Type B pancreatic cell (in vitro differentiated cells): ENCODE measurements around the gene KLHL41. TPM values are rescaled to one million over a fixed set of nuclear protein-coding genes. Genes with fewer than 3 reads are reported as not detected.

Experiments used
- DNase-seq: peaks from one replicate; pipeline ENCODE4 v3.0.0; 2021; ENCODE audit warnings: mixed read lengths; ENCODE audit not compliant: unreplicated experiment; ENCODE audit errors: extremely low spot score
- H3K27ac Mint-ChIP-seq: 2 replicates; pipeline ENCODE4 v1.8.0; 2021; ENCODE audit warnings: mild to moderate bottlenecking, mixed read lengths
- H3K27me3 Mint-ChIP-seq: 2 replicates; pipeline ENCODE4 v1.8.0; 2021; ENCODE audit warnings: mixed read lengths
- H3K36me3 Mint-ChIP-seq: 2 replicates; pipeline ENCODE4 v1.8.0; 2021; ENCODE audit warnings: mixed read lengths
- H3K4me1 Mint-ChIP-seq: one replicate; pipeline ENCODE4 v1.8.0; 2021; ENCODE audit warnings: mixed read lengths; ENCODE audit not compliant: unreplicated experiment
- H3K4me3 Mint-ChIP-seq: 2 replicates; pipeline ENCODE4 v1.8.0; 2021; ENCODE audit warnings: mild to moderate bottlenecking, mixed read lengths
- H3K9me3 Mint-ChIP-seq: 2 replicates; pipeline ENCODE4 v1.8.0; 2021; ENCODE audit warnings: mixed read lengths
- CTCF ChIP-seq: fragments of 200-600 bp; sonication (generic); conservative IDR thresholded peaks from 2 replicates; pipeline ENCODE4 v1.5.0; 2021; ENCODE audit warnings: antibody characterized with exemption, mild to moderate bottlenecking
- long read RNA-seq: library from polyadenylated mRNA; unstranded; transcript quantifications from one replicate; pipeline ENCODE4 v2.0.0, GENCODE V29; 2020
- total RNA-seq: library from RNA; stranded (reverse); gene quantifications from 2 replicates; pipeline ENCODE4 v1.2.1, GENCODE V29; 2021; ENCODE audit warnings: low replicate concordance

Gene KLHL41
- 0.38 and 4.6 TPM in 2 replicates for total RNA-seq
- long read RNA-seq, partial matches to known transcripts = 0 of 4 reads
- long read RNA-seq, other reads (novel, unspliced or antisense) = 1 of 4 reads

DNA sequence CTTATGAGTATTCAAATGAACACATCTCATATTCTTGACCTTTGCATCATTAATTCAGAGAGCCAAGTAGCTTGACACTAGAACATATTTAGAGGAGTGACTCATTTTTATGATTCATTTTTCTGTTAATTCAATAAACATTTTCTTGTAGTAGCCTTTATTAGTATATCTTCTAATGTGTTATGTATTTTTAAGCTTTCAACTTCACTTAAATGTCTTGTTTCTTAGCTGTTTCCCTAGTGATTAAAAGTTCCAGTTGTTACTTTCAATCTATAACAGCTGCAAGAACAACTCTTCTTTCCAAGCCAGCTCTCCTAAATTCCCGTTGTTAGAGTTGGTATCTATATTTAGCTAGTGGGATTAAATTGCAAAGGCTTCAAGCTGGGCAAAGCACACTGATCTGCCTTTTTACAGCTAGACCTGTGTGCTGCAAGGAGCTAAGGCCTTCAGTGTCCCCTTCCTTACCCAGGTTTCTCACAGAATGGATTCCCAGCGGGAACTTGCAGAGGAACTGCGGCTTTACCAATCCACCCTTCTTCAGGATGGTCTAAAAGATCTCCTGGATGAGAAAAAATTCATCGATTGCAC lies at the start of gene KLHL41:
Gene KLHL41, plus strand, starts transcription at position 405 of the 588 bp plus-strand sequence. Its CDS starts 77 bp downstream, at position 482.
- Mint-ChIP-seq H3K4me3 (no peak within 1 kb of the TSS), H3K36me3 (peaks cover 1% of the 10 kb centered on the region), H3K27me3 (no peaks in the 10 kb centered on the region), H3K27ac (no peak within 1 kb of the TSS), H3K4me1 (peaks cover 13% of the 10 kb centered on the region), H3K9me3 (peaks cover 4% of the 10 kb centered on the region)
- TF ChIP-seq CTCF = no peak
- DNase-seq = no peak

DNA sequence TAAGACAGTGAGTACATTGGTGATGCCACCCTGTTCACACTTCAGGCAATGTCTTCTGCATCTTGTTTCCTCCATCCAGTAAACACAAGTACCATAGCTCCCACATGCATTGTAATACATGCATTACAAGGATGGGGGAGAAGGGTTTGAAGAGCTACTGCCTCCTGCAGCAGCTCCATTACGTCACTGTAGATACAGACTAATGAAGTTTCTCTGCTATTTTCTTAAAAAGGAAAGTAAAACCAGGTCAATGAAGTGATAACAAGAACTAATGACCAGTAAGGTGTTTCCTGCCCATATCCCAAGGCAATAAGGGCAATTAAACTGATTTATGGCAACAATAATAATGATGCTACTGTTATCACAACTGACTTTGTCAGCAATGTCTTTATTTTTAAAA lies 48.4 kb upstream of the KLHL41 start:
- Mint-ChIP-seq H3K4me1 (no peaks in the 10 kb centered on the region), H3K36me3 (no peaks in the 10 kb centered on the region), H3K27me3 (no peaks in the 10 kb centered on the region), H3K9me3 (no peaks in the 10 kb centered on the region), H3K4me3 (no peak overlapping the region), H3K27ac (no peak overlapping the region)
- no peak for DNase-seq
- no peak for TF ChIP-seq CTCF

DNA sequence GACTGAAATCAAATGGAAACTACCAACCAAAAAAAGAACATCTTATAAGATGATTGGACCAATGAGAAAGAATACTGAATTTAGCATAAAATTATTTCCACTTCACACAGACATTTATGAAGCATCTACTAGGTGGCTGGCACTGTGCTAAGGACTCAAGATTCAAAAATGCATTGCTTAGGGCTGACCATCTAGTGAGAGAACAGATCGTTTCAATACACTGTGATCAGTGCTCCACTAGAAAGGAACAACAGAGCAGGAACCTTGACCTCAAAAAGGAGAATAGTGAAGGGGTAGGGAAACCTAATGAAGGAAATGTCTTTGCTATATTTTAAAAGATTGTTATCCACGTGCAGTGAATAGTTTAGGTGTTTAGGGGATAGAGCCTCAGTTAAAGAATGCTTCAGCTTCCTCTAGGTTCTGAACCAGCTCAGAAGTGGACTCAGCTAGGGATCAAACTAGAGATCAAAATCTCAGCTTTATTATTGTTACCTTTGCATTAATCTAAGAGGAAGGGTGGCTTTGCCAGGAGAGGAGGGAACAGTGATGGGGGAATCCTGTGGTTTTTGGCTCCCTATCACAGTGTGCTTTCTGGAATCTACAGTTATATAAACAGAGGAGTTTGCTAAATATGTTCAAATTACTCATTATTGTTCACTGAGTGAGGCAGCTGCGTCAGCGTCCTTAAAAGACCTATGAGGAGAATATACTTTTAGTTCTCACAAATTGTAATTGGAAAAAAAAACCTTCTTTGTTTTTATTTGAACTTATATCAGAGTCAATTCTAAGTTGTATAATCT lies 46.4 kb upstream of the KLHL41 start:
- TF ChIP-seq CTCF = no peak
- Mint-ChIP-seq H3K4me3 (no peak overlapping the region), H3K27ac (no peak overlapping the region), H3K9me3 (no peaks in the 10 kb centered on the region), H3K4me1 (no peaks in the 10 kb centered on the region), H3K27me3 (no peaks in the 10 kb centered on the region), H3K36me3 (no peaks in the 10 kb centered on the region)
- no peak for DNase-seq

- no peaks in the 10 kb centered on the region for H3K27me3 Mint-ChIP-seq
- no peaks in the 10 kb centered on the region for H3K4me1 Mint-ChIP-seq
- no peak overlapping the region for H3K4me3 Mint-ChIP-seq
- no peak for TF ChIP-seq CTCF
- DNase-seq = no peak
- no peaks in the 10 kb centered on the region for H3K36me3 Mint-ChIP-seq
- H3K27ac Mint-ChIP-seq = no peak overlapping the region
- no peaks in the 10 kb centered on the region for H3K9me3 Mint-ChIP-seq
Observed at GRCh38 chr2:169464466-169464865, 45.0 kb upstream of the KLHL41 start.

- H3K4me3 Mint-ChIP-seq = no peak overlapping the region
Observed at GRCh38 chr2:169464882-169465281, 44.6 kb upstream of the KLHL41 start.

More at GRCh38 chr2:169464882-169465281, 44.6 kb upstream of the KLHL41 start:
- Mint-ChIP-seq H3K4me1 (no peaks in the 10 kb centered on the region), H3K36me3 (no peaks in the 10 kb centered on the region), H3K27me3 (no peaks in the 10 kb centered on the region), H3K9me3 (no peaks in the 10 kb centered on the region), H3K27ac (no peak overlapping the region)
- TF ChIP-seq CTCF = no peak
- DNase-seq = no peak
